Mesendoderm (in vitro differentiated cells): ENCODE results near the gene CCDC40.

Experiments
- DNase-seq: peaks from one replicate; pipeline ENCODE4 v3.0.0; 2013
- H2AK5ac ChIP-seq: 2 replicates; pipeline ENCODE4 v1.6.1; 2013; ENCODE audit warnings: low read length, inconsistent platforms
- H2BK120ac ChIP-seq: 2 replicates; pipeline ENCODE4 v1.6.1; 2013; ENCODE audit warnings: low read depth, mild to moderate bottlenecking, low read length, moderate library complexity, mixed read lengths
- H2BK15ac ChIP-seq: replicated peaks from 2 replicates; pipeline ENCODE4 v1.6.1; 2013; ENCODE audit warnings: low read depth, mild to moderate bottlenecking, moderate library complexity
- H2BK5ac ChIP-seq: 2 replicates; pipeline ENCODE4 v1.6.1; 2013; ENCODE audit warnings: low read length, inconsistent platforms
- H3K18ac ChIP-seq: 2 replicates; pipeline ENCODE4 v1.6.1; 2013; ENCODE audit warnings: mild to moderate bottlenecking, low read length, mixed read lengths
- H3K23ac ChIP-seq: one replicate; pipeline ENCODE4 v1.6.1; 2013; ENCODE audit warnings: low read length
- H3K27ac ChIP-seq: 2 replicates; pipeline ENCODE4 v1.5.1; 2013; ENCODE audit warnings: low read depth, mild to moderate bottlenecking, inconsistent platforms, low read length, moderate library complexity
- H3K27me3 ChIP-seq: 2 replicates; pipeline ENCODE4 v1.6.1; 2013; ENCODE audit warnings: low read length, control low read depth, mild to moderate bottlenecking, inconsistent platforms; ENCODE audit not compliant: insufficient read depth, poor library complexity
- H3K36me3 ChIP-seq: 2 replicates; pipeline ENCODE4 v1.6.1; 2013; ENCODE audit warnings: low read length, inconsistent platforms; ENCODE audit not compliant: control insufficient read depth, insufficient read depth
- H3K4ac ChIP-seq: one replicate; pipeline ENCODE4 v1.6.1; 2013; ENCODE audit warnings: low read depth, mild to moderate bottlenecking, low read length, moderate library complexity
- H3K4me1 ChIP-seq: 2 replicates; pipeline ENCODE4 v1.6.1; 2013; ENCODE audit warnings: low read depth, low read length, inconsistent platforms; ENCODE audit not compliant: control insufficient read depth
- H3K4me2 ChIP-seq: 2 replicates; pipeline ENCODE4 v1.6.1; 2013; ENCODE audit warnings: low read length
- H3K4me3 ChIP-seq: 2 replicates; pipeline ENCODE4 v1.5.1; 2013; ENCODE audit warnings: mild to moderate bottlenecking, low read length
- H3K56ac ChIP-seq: one replicate; pipeline ENCODE4 v1.6.1; 2013; ENCODE audit warnings: low read length
- H3K79me1 ChIP-seq: 2 replicates; pipeline ENCODE4 v1.6.1; 2013; ENCODE audit warnings: low read length, inconsistent platforms
- H3K79me2 ChIP-seq: 2 replicates; pipeline ENCODE4 v1.6.1; 2013; ENCODE audit warnings: mild to moderate bottlenecking, low read length; ENCODE audit not compliant: control insufficient read depth, insufficient read depth
- H3K9ac ChIP-seq: 2 replicates; pipeline ENCODE4 v1.6.1; 2013; ENCODE audit warnings: low read length, inconsistent platforms
- H4K5ac ChIP-seq: one replicate; pipeline ENCODE4 v1.6.1; 2013; ENCODE audit warnings: low read length
- H4K8ac ChIP-seq: one replicate; pipeline ENCODE4 v1.6.1; 2013; ENCODE audit warnings: low read depth, mild to moderate bottlenecking, control low read depth, low read length, moderate library complexity
- WGBS: extraction: QIAGEN DNeasy Blood & Tissue Kit; methylation state at CpG from one replicate; pipeline ENCODE4 v1.1.7; 2013; ENCODE audit warnings: low lambda C conversion rate, missing lambda C conversion rate; ENCODE audit not compliant: insufficient coverage; ENCODE audit errors: extremely low coverage; 5-methylcytosine and 5-hydroxymethylcytosine counted together

CCDC40 gene

DNA sequence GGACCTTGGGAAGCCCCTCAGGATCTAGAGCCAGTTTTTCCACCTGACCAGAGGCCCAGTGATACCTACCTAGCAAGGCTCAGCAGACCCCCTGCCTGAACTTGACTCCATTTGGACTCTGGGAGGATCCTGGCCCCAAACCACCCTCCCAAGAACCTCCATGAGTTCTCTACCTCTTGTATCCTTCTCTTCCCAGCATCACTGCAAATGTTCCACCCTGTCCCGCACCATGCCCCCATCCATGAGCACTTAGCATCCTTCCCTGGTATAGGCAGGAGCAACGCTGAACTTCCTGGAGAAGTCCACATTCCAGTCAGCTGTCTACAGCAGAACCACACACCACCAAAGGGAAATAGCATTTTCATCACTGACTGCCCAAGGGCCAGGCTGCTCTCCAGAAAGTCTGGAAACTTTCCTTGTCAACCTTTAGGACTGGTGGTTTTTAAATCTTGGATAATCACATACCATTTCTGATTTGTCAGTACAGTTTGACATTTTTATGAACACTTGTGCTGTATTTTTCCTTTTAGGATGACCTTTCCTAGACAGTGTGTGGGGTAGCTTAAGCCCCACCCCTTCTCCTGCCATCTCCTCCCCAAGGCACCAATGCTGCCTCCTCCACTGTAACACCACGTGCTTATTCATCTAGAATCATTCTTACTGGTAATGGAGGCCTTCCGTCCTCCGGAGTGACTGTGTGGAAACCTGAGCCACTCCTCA is 96.6 kb downstream of the CCDC40 start:
- Histone ChIP-seq H3K4me2 (no peak overlapping the region), H3K4me1 (peaks cover 2% of the 10 kb centered on the region), H2BK15ac (no peak overlapping the region), H2BK5ac (no peak overlapping the region), H3K27ac (no peak overlapping the region), H3K23ac (no peak overlapping the region), H3K56ac (no peak overlapping the region), H3K4ac (no peak overlapping the region), H2AK5ac (no peak overlapping the region), H3K4me3 (no peak overlapping the region), H4K8ac (no peak overlapping the region), H3K27me3 (no peaks in the 10 kb centered on the region), H3K18ac (no peak overlapping the region), H4K5ac (no peak overlapping the region), H2BK120ac (no peak overlapping the region), H3K79me2 (no peaks in the 10 kb centered on the region), H3K79me1 (no peaks in the 10 kb centered on the region), H3K9ac (no peak overlapping the region), H3K36me3 (peaks cover 15% of the 10 kb centered on the region)
- WGBS, result no CpG with 5 or more reads among the region's 5 CpGs
- no peak for DNase-seq

DNA sequence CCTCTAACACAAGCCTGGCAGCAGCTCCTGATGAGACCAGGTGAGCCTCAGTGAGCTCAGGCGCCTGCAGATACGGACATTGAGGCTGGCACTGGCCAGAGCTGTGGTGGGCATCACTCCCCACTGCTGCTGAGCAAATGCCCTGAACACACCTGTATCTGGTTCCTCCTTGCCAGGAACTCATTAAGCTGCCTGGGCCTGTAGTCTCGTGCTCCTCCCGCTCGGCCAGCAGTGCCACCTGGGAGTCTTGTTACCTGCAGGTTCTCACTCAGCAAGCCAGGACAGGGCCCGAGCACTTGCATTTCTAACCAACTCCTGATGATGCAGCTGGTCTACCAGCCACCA is 97.2 kb downstream of the CCDC40 start:
- Histone ChIP-seq H3K56ac (no peak overlapping the region), H4K8ac (no peak overlapping the region), H3K4me3 (no peak overlapping the region), H3K4ac (no peak overlapping the region), H3K27me3 (no peaks in the 10 kb centered on the region), H2AK5ac (no peak overlapping the region), H3K79me1 (no peaks in the 10 kb centered on the region), H3K4me1 (peaks cover 2% of the 10 kb centered on the region), H3K36me3 (peaks cover 15% of the 10 kb centered on the region), H3K4me2 (no peak overlapping the region), H3K18ac (no peak overlapping the region), H4K5ac (no peak overlapping the region), H2BK5ac (no peak overlapping the region), H3K79me2 (no peaks in the 10 kb centered on the region), H3K27ac (no peak overlapping the region), H3K23ac (no peak overlapping the region), H2BK120ac (no peak overlapping the region), H2BK15ac (no peak overlapping the region), H3K9ac (no peak overlapping the region)
- no CpG with 5 or more reads among the region's 6 CpGs for WGBS
- DNase-seq, result no peak

DNA sequence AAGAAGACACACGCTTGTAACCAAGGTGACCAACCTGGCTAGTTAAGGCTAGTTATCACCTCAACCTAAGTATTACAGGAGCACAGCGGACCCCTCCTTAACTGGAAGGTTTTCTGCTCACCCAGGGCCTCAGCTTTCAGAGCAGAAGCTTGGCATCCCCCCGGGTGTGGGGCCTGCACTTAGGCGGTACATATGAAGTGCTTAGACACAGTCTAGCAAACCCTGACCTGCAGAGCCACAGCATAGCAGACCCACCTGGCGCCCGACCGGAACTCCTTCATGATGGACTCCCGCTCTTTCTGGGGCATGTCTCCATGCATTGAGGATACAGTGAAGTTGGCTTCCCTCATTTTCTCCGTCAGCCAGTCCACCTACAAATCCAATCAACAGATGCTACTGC is 100.7 kb downstream of the CCDC40 start:
- H3K4ac ChIP-seq, result no peak overlapping the region
- no peak overlapping the region for H3K9ac ChIP-seq
- H3K79me1 ChIP-seq, result no peaks in the 10 kb centered on the region
- H3K27me3 ChIP-seq, result no peaks in the 10 kb centered on the region
- no peak overlapping the region for H3K4me3 ChIP-seq
- no CpG with 5 or more reads among the region's 9 CpGs for WGBS
- H3K4me1 ChIP-seq, result no peaks in the 10 kb centered on the region
- no peak overlapping the region for H3K56ac ChIP-seq
- H4K8ac ChIP-seq, result no peak overlapping the region
- no peaks in the 10 kb centered on the region for H3K79me2 ChIP-seq
- H2AK5ac ChIP-seq, result no peak overlapping the region
- DNase-seq, result no peak
- H2BK120ac ChIP-seq, result no peak overlapping the region
- no peak overlapping the region for H3K27ac ChIP-seq
- H3K23ac ChIP-seq, result no peak overlapping the region
- peaks cover 27% of the 10 kb centered on the region for H3K36me3 ChIP-seq
- no peak overlapping the region for H2BK15ac ChIP-seq
- no peak overlapping the region for H4K5ac ChIP-seq
- no peak overlapping the region for H2BK5ac ChIP-seq
- no peak overlapping the region for H3K18ac ChIP-seq
- no peak overlapping the region for H3K4me2 ChIP-seq

DNA sequence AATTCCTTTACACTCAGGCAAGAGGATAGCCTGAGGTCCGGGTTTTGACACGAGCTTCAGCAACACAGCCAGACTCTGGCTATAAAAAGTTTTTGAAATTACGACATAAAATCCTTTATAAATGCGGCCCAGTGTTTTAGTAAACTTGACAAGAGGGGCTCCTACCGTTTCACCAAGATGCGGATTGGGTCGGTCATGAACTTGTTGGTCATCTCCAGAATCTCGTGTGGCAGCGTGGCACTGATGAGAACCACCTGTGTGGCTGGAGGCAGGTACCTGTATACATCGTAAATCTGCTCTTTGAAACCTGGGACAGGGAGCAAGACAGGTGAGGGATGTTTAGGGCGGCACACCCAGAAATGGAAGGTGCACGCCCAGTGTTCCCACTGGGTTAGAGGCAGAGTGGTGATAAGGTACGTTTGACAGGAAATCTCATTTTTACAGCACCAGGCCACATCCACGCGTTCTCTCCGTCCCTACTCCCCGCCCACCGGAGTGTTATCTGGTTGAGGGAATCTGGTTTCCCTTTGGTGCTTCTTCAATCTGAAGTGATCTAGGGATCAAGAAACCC is 102.5 kb downstream of the CCDC40 start:
- H3K56ac ChIP-seq, result no peak overlapping the region
- H3K79me1 ChIP-seq, result peaks cover 7% of the 10 kb centered on the region
- no peak overlapping the region for H3K23ac ChIP-seq
- H4K5ac ChIP-seq, result no peak overlapping the region
- H3K27ac ChIP-seq, result no peak overlapping the region
- no peak overlapping the region for H4K8ac ChIP-seq
- no peak overlapping the region for H3K4me3 ChIP-seq
- H2BK5ac ChIP-seq, result no peak overlapping the region
- H2AK5ac ChIP-seq, result no peak overlapping the region
- peaks cover 27% of the 10 kb centered on the region for H3K36me3 ChIP-seq
- no peak overlapping the region for H3K4me2 ChIP-seq
- H3K27me3 ChIP-seq, result no peaks in the 10 kb centered on the region
- no CpG with 5 or more reads among the region's 18 CpGs for WGBS
- no peak overlapping the region for H3K9ac ChIP-seq
- no peak overlapping the region for H3K18ac ChIP-seq
- no peak overlapping the region for H3K4ac ChIP-seq
- no peaks in the 10 kb centered on the region for H3K4me1 ChIP-seq
- peaks cover 3% of the 10 kb centered on the region for H3K79me2 ChIP-seq
- no peak for DNase-seq
- H2BK15ac ChIP-seq, result no peak overlapping the region
- H2BK120ac ChIP-seq, result no peak overlapping the region

DNA sequence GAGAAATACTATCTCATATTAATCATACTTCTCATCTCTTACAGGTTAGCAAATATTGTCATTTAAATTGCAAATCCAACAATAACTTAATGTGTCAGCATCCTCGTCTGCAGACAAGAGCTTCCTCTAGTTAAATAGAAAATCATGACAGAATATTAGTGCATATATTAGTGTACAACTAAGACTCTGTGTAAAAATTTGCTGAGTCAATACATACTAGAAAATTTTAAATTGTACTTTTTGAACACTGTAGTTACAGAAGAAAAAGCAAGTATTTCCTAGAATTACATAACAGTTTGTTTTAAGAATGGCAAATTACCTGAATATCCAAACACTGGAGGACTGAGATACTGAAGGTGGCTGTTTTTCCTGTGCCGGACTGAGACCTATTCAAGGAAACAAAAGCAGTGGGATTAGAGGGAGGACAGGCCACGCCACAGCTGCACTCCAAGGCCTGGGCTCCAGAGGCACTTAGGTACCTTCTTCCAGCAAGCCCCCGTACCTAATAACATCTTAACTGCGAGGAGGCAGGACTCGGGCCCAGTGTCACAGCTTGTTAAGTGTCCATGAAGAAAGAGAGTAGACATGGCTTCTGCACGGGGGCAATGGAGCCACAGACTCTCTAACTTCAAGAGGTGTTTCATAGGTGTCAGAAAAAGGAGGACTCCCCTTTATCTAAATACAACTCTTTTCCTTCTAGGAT is 105.2 kb downstream of the CCDC40 start:
- Histone ChIP-seq H2BK15ac (no peak overlapping the region), H3K4me3 (no peak overlapping the region), H3K4me1 (peaks cover 3% of the 10 kb centered on the region), H2AK5ac (no peak overlapping the region), H3K36me3 (peaks cover 25% of the 10 kb centered on the region), H3K27me3 (no peaks in the 10 kb centered on the region), H2BK120ac (no peak overlapping the region), H4K8ac (no peak overlapping the region), H3K27ac (no peak overlapping the region), H3K18ac (no peak overlapping the region), H3K79me1 (peaks cover 13% of the 10 kb centered on the region), H3K56ac (no peak overlapping the region), H2BK5ac (no peak overlapping the region), H3K4ac (no peak overlapping the region), H3K79me2 (peaks cover 26% of the 10 kb centered on the region), H3K4me2 (no peak overlapping the region), H3K9ac (no peak overlapping the region), H3K23ac (no peak overlapping the region), H4K5ac (no peak overlapping the region)
- DNase-seq, result no peak
- WGBS, result no CpG with 5 or more reads among the region's 7 CpGs
